Panc1 (cell line): Measurements from ENCODE around the gene DGLUCY. TPM values are rescaled to one million over a fixed set of nuclear protein-coding genes. Genes with fewer than 3 reads are reported as not detected.

ENCODE experiments used
- ATAC-seq: fragments of 200-7000 bp; cut with Tn5 transposase; 2 replicates; pipeline ENCODE4 v1.9.1; 2020; ENCODE audit warnings: mild to moderate bottlenecking, moderate library complexity
- BruUV-seq: library from RNA; stranded (reverse); fragments of 400-500 nt; replicated peaks from 2 replicates; lab custom pipeline; 2021; lab: Mats Ljungman, UMichigan
- CTCF ChIA-PET: fragments of 300-600 bp; sonication (Branson Sonifier 250); formaldehyde crosslinking; loops from one replicate; lab custom pipeline; 2022; ENCODE audit warnings: antibody characterized with exemption; lab: Charles Lee
- POLR2A ChIA-PET: fragments of 300-600 bp; sonication (Branson Sonifier 250); formaldehyde crosslinking; loops from one replicate; lab custom pipeline; 2022; ENCODE audit warnings: antibody characterized with exemption; lab: Charles Lee
- DNase-seq: peaks from one replicate; pipeline ENCODE4 v3.0.0-alpha.2; 2010; ENCODE audit warnings: low read depth, low spot score
- H3K27ac ChIP-seq: 2 replicates; pipeline ENCODE4 v1.5.1; 2011; ENCODE audit warnings: mild to moderate bottlenecking, low read length, inconsistent platforms
- H3K27me3 ChIP-seq: fragments of 200-500 bp; sonication (Bioruptor generic); 2 replicates; pipeline ENCODE4 v1.6.0; 2014; ENCODE audit warnings: low read length, inconsistent platforms; ENCODE audit not compliant: control insufficient read depth, insufficient read depth
- H3K36me3 ChIP-seq: fragments of 200-500 bp; sonication (Bioruptor generic); 2 replicates; pipeline ENCODE4 v1.5.1; 2014; ENCODE audit warnings: inconsistent platforms, mild to moderate bottlenecking, low read length, moderate library complexity; ENCODE audit not compliant: control insufficient read depth, insufficient read depth
- H3K4me1 ChIP-seq: 2 replicates; pipeline ENCODE4 v1.5.1; 2011; ENCODE audit warnings: inconsistent platforms, mild to moderate bottlenecking, low read length, moderate library complexity; ENCODE audit not compliant: control insufficient read depth, insufficient read depth
- H3K4me3 ChIP-seq, 2 experiments: 2 replicates each; pipeline ENCODE4 v1.5.1; 2011 to 2012; ENCODE audit warnings: low read depth in 2 of 2, low read length in 2 of 2, mild to moderate bottlenecking in 2 of 2, inconsistent platforms in 1 of 2, moderate library complexity in 1 of 2
- H3K9me3 ChIP-seq: fragments of 200-500 bp; sonication (Bioruptor generic); 2 replicates; pipeline ENCODE4 v1.5.1; 2014; ENCODE audit warnings: low read depth, mild to moderate bottlenecking, inconsistent platforms, low read length, moderate library complexity; ENCODE audit not compliant: control insufficient read depth, insufficient read depth
- POLR2AphosphoS5 ChIP-seq: IDR thresholded peaks from 2 replicates; pipeline ENCODE4 v1.6.1; 2012; ENCODE audit warnings: mild to moderate bottlenecking, low read depth, low read length, moderate library complexity
- SIN3A ChIP-seq: IDR thresholded peaks from 2 replicates; pipeline ENCODE4 v1.6.1; 2012; ENCODE audit warnings: low read depth, mild to moderate bottlenecking, low read length, moderate library complexity, borderline replicate concordance; ENCODE audit not compliant: insufficient read depth
- TCF7L2 ChIP-seq: IDR thresholded peaks from 2 replicates; pipeline ENCODE4 v1.6.1; 2011; ENCODE audit warnings: mild to moderate bottlenecking, low read depth, low read length, inconsistent platforms
- in situ Hi-C: cut with HindIII; loops from 2 replicates; pipeline ENCODE4 v1.10.0; 2016; ENCODE audit warnings: low sequenced_read_pairs, low pct_unique_long_range_greater_than_20kb
- intact Hi-C: fragments of 100-400 bp; cut with micrococcal nuclease; formaldehyde crosslinking; loops from one replicate; pipeline ENCODE4 v1.10.0; 2022; ENCODE audit not compliant: unreplicated experiment
- total RNA-seq: library from RNA; stranded (reverse); gene quantifications from one replicate; pipeline ENCODE4 v1.2.1, GENCODE V29; 2021; ENCODE audit not compliant: unreplicated experiment
- TF ChIP-seq, protein P1 (sequence below), 2 experiments: IDR thresholded peaks; 2 replicates each; pipeline ENCODE4 v1.6.1; 2011 to 2012; ENCODE audit warnings: low read depth in 2 of 2, control low read depth in 1 of 2, low read length in 1 of 2, mild to moderate bottlenecking in 1 of 2, moderate library complexity in 1 of 2; ENCODE audit not compliant: insufficient read depth in 1 of 2
- TF ChIP-seq, protein P2 (sequence below): fragments of 450-650 bp; IDR thresholded peaks from 2 replicates; pipeline ENCODE4 v1.5.1; 2017; ENCODE audit warnings: mild to moderate bottlenecking

Gene DGLUCY
- total RNA-seq, 1 experiment from 2014 or later: 21.3 TPM

DNA sequence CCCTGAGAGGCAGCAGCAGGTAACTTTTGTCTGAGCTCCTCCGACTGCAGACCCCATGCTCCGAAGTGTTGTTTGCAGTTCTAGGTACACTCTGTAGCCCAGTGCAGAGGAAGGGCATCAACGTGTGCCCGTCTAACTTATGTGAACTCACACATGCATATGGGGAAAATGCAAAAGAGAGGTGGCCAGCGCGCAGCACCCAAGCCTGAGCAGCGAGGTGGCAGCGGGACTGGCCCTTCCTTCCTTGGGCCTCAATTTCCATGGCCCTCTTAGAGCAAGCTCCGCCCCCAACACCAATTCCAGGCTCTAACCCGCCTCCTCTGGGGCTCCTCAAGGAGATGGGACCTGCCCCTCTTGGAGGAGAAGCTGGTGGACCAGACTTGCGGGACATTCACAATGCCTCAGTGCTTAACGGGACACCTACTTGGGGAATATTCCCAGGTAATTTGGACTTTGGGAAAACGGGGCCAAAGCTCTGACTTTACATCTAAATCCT, 102.9 kb downstream of the DGLUCY start:
- in situ Hi-C loops: no loop called here
- H3K4me1 ChIP-seq: no peaks in the 10 kb centered on the region
- H3K27me3 ChIP-seq: no peaks in the 10 kb centered on the region
- no peak overlapping the region for H3K4me3 ChIP-seq
- TF ChIP-seq POLR2AphosphoS5 (no peak), SIN3A (no peak), TCF7L2 (no peak)
- TF ChIP-seq, protein P1, sequence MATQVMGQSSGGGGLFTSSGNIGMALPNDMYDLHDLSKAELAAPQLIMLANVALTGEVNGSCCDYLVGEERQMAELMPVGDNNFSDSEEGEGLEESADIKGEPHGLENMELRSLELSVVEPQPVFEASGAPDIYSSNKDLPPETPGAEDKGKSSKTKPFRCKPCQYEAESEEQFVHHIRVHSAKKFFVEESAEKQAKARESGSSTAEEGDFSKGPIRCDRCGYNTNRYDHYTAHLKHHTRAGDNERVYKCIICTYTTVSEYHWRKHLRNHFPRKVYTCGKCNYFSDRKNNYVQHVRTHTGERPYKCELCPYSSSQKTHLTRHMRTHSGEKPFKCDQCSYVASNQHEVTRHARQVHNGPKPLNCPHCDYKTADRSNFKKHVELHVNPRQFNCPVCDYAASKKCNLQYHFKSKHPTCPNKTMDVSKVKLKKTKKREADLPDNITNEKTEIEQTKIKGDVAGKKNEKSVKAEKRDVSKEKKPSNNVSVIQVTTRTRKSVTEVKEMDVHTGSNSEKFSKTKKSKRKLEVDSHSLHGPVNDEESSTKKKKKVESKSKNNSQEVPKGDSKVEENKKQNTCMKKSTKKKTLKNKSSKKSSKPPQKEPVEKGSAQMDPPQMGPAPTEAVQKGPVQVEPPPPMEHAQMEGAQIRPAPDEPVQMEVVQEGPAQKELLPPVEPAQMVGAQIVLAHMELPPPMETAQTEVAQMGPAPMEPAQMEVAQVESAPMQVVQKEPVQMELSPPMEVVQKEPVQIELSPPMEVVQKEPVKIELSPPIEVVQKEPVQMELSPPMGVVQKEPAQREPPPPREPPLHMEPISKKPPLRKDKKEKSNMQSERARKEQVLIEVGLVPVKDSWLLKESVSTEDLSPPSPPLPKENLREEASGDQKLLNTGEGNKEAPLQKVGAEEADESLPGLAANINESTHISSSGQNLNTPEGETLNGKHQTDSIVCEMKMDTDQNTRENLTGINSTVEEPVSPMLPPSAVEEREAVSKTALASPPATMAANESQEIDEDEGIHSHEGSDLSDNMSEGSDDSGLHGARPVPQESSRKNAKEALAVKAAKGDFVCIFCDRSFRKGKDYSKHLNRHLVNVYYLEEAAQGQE (IDR thresholded peaks at IDR 0.05; ENCODE audit: insufficient read depth in 1 of 2, low read depth in 2 of 2, low read length in 1 of 2): no peak
- TF ChIP-seq, protein P2, sequence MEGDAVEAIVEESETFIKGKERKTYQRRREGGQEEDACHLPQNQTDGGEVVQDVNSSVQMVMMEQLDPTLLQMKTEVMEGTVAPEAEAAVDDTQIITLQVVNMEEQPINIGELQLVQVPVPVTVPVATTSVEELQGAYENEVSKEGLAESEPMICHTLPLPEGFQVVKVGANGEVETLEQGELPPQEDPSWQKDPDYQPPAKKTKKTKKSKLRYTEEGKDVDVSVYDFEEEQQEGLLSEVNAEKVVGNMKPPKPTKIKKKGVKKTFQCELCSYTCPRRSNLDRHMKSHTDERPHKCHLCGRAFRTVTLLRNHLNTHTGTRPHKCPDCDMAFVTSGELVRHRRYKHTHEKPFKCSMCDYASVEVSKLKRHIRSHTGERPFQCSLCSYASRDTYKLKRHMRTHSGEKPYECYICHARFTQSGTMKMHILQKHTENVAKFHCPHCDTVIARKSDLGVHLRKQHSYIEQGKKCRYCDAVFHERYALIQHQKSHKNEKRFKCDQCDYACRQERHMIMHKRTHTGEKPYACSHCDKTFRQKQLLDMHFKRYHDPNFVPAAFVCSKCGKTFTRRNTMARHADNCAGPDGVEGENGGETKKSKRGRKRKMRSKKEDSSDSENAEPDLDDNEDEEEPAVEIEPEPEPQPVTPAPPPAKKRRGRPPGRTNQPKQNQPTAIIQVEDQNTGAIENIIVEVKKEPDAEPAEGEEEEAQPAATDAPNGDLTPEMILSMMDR: no peak
- H3K36me3 ChIP-seq: no peaks in the 10 kb centered on the region
- H3K9me3 ChIP-seq: no peaks in the 10 kb centered on the region
- intact Hi-C loops: no loop called here
- no TSS peak for BruUV-seq
- no peak overlapping the region for H3K27ac ChIP-seq
- DNase-seq (no peak), ATAC-seq (no peak)
- POLR2A ChIA-PET: interaction anchor here (0.7 kb wide), 1 partner anchor 49 kb away, joined by 4 read pairs; no protein-coding TSS in a partner anchor
- CTCF ChIA-PET: no interaction called here

DNA sequence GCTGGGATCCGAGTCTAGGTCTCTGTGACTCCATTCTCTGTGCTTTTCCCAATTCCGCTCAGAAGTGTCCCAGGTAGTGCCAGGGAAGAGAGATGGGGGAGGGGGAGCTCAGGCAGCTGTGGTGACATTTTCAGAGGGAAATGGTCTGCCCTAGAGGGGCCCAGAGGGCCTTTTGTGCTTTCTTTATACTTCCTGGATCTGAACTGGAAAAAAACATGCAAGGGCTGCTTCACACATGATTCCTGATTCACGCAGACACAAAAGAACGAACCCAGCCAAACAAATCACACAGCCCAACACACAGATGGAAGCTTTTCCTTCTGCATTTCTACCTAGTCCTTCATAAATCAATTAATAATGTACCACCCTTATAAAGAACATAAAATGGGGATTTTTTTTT, 104.1 kb downstream of the DGLUCY start:
- ChIA-PET POLR2A (interaction anchor here (0.5 to 0.7 kb wide), 2 partner anchors 286 to 771 kb away, joined by 3 to 6 read pairs; no protein-coding TSS in a partner anchor), CTCF (no interaction called here)
- no peak for ATAC-seq
- Histone ChIP-seq H3K9me3 (no peaks in the 10 kb centered on the region), H3K36me3 (no peaks in the 10 kb centered on the region), H3K27ac (no peak overlapping the region), H3K4me3 (no peak overlapping the region), H3K4me1 (no peaks in the 10 kb centered on the region), H3K27me3 (no peaks in the 10 kb centered on the region)
- intact Hi-C loops: no loop called here
- DNase-seq: no peak
- in situ Hi-C loops: no loop called here
- no TSS peak for BruUV-seq
- TF ChIP-seq POLR2AphosphoS5 (no peak), TCF7L2 (no peak), SIN3A (no peak)
- TF ChIP-seq, protein P2: no peak
- TF ChIP-seq, protein P1 (IDR thresholded peaks at IDR 0.05; ENCODE audit: insufficient read depth in 1 of 2, low read depth in 2 of 2, low read length in 1 of 2): no peak
